CD4-positive, alpha-beta T cell treated with Interleukin-12 subunit alpha and Interleukin-12 subunit beta, for 1 hour (primary cell): ENCODE data around the gene FHIT.

Experiments used
- DNase-seq: peaks from one replicate; pipeline ENCODE4 v3.0.0-alpha.2; 2020

Gene FHIT

GRCh38 chr3:61168286-61168685, 83.0 kb downstream of the FHIT start:
- no peak for DNase-seq

GRCh38 chr3:61162965-61163364, 88.3 kb downstream of the FHIT start:
- no peak for DNase-seq

GRCh38 chr3:61158667-61159066, 92.6 kb downstream of the FHIT start:
- no peak for DNase-seq

GRCh38 chr3:61158216-61158615, 93.0 kb downstream of the FHIT start:
- no peak for DNase-seq

- no peak for DNase-seq
Observed at GRCh38 chr3:61157414-61157813, 93.8 kb downstream of the FHIT start.

GRCh38 chr3:61155701-61156292, 95.5 kb downstream of the FHIT start:
- no peak for DNase-seq

- DNase-seq = no peak
Observed at GRCh38 chr3:61154457-61155198, 96.6 kb downstream of the FHIT start.

GRCh38 chr3:61152071-61152470, 99.2 kb downstream of the FHIT start:
- no peak for DNase-seq

- no peak for DNase-seq
Observed at GRCh38 chr3:61149236-61149635, 102.0 kb downstream of the FHIT start.

- no peak for DNase-seq
Observed at GRCh38 chr3:61146010-61146890, 105.0 kb downstream of the FHIT start.

- no peak for DNase-seq
Observed at GRCh38 chr3:61141697-61142096, 109.6 kb downstream of the FHIT start.

- DNase-seq = no peak
Observed at GRCh38 chr3:61141227-61141626, 110.0 kb downstream of the FHIT start.

- no peak for DNase-seq
Observed at GRCh38 chr3:61139686-61140085, 111.6 kb downstream of the FHIT start.

- no peak for DNase-seq
Observed at GRCh38 chr3:61138401-61138800, 112.9 kb downstream of the FHIT start.

- no peak for DNase-seq
Observed at GRCh38 chr3:61136191-61136590, 115.1 kb downstream of the FHIT start.

GRCh38 chr3:61134532-61134931, 116.7 kb downstream of the FHIT start:
- DNase-seq = no peak

GRCh38 chr3:61132062-61132461, 119.2 kb downstream of the FHIT start:
- no peak for DNase-seq

GRCh38 chr3:61118830-61119229, 132.4 kb downstream of the FHIT start:
- DNase-seq = no peak

GRCh38 chr3:61117045-61117898, 134.0 kb downstream of the FHIT start:
- no peak for DNase-seq

GRCh38 chr3:61114316-61114953, 136.8 kb downstream of the FHIT start:
- DNase-seq = no peak

- DNase-seq = no peak
Observed at GRCh38 chr3:61111825-61112224, 139.4 kb downstream of the FHIT start.

GRCh38 chr3:61110576-61110975, 140.7 kb downstream of the FHIT start:
- DNase-seq = no peak
